CD4-positive, alpha-beta T cell treated with Interleukin-6 at 100 ng/mL for 8 hours (primary cell): ENCODE data around the gene KPNA5.
"Not testable (repeated sequence)": the region's sequence is repeated elsewhere in the genome, so short reads cannot be mapped to it uniquely, and the experiment has no call there.

Experiments
- DNase-seq: peaks from one replicate; pipeline ENCODE4 v3.0.0-alpha.2; 2020; ENCODE audit warnings: mixed read lengths, low spot score

The KPNA5 gene

GRCh38 chr6:116703888-116704287 is 22.9 kb downstream of the KPNA5 start:
- not testable (repeated sequence) for DNase-seq

DNA sequence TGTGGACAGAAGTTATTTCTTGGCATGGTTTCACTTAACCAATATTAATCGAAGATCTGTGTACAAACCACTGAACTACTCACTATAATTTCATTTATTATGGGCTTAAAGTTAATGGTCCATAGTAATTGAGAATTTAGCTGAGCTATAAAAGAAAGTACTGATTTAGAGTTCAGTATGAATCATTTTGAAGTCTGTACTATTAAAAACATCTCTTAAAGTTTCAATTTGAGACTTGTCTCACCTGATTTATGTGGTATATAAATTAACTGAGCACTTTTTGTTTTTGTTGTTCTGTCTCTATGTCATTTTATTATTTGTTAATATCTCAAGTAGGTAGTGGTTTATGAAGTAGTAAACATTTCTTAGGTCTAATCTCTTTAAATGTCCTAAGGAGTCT is 24.9 kb downstream of the KPNA5 start:
- DNase-seq: no peak

DNA sequence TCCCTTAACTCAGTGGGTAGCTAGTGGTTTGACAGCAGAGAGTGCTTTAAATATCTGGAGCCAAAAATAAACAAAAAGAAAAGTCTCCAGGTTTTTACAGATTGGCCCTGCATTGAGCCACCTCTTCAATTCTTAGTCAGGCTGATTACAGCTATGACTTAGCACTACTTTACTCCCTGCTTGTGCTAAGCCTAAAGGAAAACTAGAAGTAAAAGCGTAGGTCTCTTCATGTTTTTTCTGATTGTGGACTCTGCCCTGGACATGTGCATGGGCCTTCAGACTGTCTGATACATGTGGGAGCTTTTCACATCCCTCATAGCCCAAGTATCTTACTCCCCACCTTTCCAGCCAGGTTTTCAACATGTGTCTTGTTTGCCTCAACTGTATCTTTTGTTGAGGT is 33.3 kb downstream of the KPNA5 start:
- DNase-seq: no peak

DNA sequence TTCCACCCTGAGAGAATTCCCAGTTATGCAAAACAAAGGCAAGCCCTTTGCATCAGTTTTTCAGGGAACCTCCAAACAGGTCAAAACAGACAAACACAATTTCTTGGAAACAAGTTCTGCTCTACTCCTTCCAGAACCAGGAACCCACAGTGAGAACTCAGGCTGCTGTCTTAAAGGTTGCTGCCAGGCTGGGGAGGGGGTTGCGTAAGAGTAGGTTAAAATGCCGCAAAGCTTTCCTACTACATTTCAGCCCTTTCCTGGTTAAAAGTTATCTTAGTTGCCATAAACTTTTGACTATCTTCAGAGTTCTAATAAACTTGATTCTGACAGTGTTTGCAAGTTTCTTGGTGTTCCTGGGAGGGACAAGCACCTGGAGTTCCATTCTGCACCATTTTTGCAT is 33.8 kb downstream of the KPNA5 start:
- no peak for DNase-seq

DNA sequence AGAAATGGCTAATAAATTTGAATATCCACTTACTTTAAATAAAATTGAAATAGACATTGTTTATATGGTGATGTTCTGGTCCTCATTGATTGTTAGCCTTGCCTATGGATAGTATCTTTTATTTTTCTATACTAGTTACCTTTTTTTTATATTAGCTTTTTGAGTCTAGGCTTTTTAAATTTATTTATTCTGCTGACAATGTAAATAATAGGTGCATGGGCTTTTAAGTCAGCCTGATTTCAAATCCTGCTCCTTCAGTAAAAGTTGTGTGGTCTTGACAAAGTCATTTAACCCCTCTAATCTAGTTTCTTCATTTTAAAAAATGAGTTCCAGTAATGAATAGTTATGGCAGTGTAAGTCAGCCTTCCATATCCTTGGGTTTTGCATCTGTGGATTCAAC is 45.9 kb downstream of the KPNA5 start:
- DNase-seq: no peak

DNA sequence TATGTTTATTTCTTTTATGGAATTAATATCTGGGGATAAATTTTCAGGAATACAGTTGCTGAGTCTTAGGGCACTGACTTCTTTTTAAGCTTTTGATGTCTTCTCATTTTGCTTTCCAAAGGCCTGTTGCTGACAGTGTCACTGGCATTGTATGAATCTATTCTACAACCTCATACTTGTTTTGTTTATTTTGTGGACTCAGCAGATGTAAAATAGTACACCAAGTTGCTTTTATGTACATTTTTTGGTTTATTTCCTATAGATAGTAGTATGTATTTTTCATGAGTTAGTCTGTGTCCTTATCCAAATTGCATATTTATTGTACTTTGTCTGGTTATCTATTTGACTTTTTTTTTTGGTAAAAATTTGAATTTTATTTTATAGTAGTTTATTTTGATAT is 49.5 kb downstream of the KPNA5 start:
- no peak for DNase-seq

DNA sequence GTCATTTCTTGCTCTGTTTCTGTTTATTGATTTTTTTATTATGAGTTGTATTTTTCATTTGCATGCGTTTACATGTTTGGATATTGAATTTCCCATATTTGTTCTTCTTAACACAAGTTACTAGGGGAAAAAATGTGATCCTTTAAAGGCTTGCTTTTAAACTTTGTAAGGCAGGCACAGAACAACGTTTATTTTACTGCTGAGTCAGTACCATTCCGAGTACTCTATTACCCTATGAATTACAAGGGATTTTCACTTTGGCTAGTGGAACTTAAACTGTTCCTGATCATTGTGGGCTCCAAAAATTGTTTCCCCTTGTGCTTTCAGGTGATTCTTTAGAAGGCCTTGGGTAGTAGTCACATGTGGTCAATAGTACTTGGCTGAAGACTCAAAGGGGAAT is 56.0 kb downstream of the KPNA5 start:
- no peak for DNase-seq

DNA sequence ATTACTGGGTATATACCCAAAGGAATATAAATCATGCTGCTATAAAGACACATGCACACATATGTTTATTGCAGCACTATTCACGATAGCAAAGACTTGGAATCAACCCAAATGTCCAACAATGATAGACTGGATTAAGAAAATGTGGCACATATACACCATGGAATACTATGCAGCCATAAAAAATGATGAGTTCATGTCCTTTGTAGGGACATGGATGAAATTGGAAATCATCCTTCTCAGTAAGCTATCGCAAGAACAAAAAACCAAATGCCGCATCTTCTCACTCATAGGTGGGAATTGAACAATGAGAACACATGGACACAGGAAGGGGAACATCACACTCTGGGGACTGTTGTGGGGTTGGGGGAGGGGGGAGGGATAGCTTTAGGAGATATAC is 59.5 kb downstream of the KPNA5 start:
- DNase-seq: not testable (repeated sequence)

DNA sequence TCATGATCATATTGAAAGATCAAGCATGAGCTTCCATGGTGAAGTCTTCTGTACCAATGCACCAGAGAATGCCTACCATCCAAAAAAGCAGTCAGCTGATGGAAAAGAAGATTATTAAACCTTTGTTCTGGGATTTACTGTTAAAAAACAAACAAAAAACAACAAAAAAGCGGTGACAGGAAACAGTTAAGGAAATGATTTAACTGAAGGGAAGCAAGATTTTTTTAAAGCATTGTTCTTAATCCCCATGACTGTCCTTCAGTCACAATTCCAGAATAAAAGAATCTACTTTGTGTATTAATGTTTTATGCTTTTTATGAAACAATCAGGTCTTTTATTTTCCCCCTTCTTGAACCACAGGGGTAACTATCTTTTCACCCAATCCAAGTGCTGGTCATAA is 60.6 kb downstream of the KPNA5 start:
- no peak for DNase-seq

DNA sequence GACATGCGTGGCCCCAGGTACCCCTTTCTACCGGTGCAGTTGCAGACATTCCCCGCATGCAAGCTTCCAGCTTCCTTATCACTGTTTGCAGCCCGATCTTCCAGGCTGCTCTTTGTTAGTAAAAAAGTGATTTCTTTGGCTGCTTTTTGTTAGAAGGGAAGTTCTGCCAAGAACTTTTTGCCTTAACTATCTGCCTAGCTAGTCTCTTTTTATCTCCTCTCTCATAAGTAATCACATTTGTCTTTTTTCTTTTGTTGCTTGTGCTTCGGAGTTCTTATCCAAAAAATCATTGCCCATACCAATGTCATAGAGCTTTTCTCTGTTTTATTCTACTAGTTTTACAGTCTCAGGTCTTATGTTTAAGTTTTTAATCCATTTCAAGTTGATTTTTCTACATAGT is 64.2 kb downstream of the KPNA5 start:
- DNase-seq: no peak

DNA sequence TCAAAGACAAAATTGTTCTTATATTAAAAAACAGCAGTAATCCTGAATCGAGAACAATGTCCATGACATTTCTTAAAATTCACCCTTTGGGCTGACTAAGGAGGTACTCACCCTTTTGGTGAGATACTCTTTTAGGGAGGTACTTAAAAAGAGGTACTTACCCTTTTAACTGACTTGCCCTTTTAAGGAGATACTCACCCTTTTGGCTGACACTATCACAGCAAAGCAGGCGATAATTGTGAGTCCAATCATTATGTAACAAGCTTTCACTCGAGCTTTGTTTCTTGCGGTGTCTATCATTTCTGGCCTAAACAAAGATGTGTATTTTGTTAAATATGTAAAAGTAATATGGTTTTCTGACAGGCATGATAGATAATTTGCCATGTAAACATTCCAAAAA is 80.8 kb downstream of the KPNA5 start:
- no peak for DNase-seq

DNA sequence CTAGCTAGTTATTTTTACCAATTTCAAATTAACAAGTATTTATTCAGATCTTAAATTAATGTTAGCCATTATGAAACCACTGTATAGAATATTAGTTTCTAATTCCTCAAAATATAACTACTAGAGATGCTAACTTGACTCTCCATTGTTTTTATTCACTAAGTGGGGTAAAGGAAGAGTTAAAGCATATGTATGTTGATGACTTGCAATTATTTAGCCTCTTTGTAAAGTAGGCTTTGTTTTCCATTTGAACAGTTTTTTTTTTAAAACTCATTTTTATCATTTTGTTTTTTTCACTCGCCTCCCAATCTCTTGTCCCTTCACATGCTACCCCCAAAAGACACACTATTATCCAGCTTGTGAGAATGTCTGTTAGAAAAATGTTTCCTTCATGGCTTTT is 81.2 kb downstream of the KPNA5 start:
- no peak for DNase-seq

- no peak for DNase-seq
These were observed 82.0 kb downstream of the KPNA5 start for GRCh38 chr6:116763048-116763447.

- no peak for DNase-seq
These were observed 83.1 kb downstream of the KPNA5 start for GRCh38 chr6:116763906-116764628.

DNA sequence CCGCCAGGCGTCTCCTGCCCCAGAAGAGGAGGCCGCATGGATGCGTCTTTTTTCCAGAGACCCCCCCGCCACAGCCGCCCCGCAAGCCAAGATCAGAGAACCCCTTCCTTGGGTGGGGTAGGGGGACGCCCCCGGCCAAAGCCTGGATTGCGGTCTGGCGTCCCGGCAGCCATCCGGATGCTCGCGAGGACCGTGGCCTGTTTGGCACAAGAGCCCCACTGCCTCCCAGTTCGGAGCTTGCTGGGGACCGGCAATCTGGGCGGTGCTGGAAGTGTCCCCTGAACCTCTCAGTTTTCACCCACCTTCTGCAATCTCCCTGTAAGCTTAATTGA is 83.6 kb downstream of the KPNA5 start:
- DNase-seq: no peak

DNA sequence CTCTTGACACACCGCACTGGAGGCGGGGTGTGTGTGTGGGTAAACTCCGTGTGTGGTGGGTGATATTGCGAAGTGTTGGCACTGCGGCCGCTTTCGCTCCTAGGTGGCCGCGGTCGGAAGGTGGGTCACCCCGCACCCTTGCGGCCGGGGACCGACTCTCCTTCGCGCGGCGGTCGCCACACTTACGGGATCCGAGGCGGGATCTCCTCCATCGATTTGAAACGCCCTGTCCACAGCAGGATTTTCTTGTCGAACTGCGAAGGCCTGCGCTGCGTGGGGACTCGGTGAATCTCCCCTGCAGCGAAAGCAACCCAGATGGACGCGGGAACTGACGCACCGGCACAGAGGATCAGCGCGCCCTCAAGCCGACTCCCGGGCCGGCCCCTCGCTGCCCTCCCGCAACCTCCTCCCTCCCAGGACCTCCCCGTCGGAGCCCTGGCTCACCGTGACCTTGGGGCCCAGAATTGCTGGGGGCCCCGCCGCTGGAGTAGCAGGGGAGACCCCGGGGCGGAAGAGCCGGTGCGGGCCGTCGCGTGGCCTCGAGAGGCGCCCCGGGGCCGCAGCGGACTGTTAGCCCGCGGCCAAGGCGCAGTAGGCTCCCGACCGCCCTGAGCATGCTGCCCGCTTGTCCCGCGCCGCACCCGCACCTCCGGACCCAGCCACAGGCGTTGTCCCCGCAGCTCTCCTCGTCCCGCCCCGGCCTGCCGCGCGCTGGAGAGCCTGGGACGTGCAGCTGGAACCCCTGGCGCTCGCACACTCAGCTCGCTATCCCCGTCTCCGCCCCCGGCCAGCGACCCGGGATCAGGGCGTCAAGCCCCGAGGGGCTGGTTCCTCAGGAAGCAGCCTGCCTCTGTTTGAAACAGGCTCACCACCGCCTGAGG is 84.2 kb downstream of the KPNA5 start, which contains the start of gene FAM162B:
Gene FAM162B (minus strand): TSS at position 759 of the 881 bp plus-strand sequence. CDS start 143 bp downstream, at position 616.
- no peak for DNase-seq

- DNase-seq: no peak
These were observed 85.6 kb downstream of the KPNA5 start for GRCh38 chr6:116766506-116767176.

GRCh38 chr6:116767715-116768114 is 86.7 kb downstream of the KPNA5 start:
- no peak for DNase-seq

DNA sequence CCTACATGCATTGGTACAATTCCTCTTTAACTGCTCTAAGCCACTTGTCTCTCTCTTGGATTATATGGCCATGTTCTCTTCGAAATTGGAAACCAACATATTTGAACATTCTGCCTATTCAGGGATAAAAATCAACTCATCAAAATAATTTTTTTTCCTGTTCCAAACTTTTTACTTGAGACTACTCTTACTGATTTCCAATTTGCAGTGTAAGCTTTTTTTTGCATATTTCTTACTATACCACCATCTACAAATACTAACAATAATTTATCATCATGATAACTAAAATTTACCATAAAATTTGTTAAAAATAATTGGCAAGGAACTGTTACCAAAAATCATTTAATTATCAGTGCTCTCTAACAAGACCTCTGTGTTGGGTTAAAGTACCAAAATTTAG is 91.4 kb downstream of the KPNA5 start:
- DNase-seq: no peak

DNA sequence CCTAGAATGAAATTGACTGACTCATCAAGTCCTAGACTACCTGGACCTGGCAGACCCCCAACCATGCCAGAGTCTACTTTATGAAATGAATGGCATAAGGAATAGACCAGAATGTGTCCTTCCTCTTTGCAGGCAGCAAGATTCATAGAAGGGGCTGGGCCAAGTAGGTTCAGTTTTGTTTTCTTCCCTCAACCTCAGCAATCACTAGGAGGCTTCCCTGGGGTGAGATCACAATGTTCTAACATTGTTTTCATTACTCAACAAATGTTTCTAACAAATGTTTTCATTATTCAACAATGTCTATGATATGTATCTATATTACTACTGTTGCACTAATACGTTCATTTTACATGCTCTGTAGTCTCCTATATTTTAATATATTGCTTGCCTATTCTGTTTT is 92.9 kb downstream of the KPNA5 start:
- DNase-seq: no peak

DNA sequence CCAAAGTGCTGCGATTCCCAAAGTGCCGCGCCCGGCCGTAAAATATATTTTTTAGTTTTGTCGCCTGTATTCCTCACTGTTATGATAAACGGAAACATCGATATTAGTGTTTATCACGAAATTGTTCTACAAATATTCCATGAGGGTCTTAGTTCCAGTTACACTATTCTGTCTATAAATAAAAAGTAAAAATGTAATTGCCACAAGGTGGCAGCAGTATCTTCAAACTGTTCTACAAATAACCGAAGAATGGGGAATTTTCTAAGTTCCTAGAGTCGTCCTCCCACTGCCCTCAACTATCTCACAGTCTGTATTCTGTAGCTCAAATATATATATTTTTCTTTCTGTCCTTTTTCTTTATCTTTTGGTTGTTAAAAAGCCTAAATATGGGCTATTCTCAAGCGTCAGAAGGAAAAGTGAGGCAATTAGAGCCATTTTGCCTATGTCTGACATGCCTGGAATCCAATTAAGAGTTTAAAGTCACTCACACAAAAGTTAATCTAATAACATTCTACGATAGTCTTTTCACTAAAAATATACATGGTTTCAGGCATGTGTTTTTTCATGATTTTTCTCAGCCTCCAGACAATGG is 98.7 kb downstream of the KPNA5 start:
- DNase-seq: no peak

- no peak for DNase-seq
These were observed 102.8 kb downstream of the KPNA5 start for GRCh38 chr6:116783852-116784251.
